HG03103 (cell line): ENCODE results near the gene FAM227B.
"Not testable (repeated sequence)": the region's sequence is repeated elsewhere in the genome, so short reads cannot be mapped to it uniquely, and the experiment has no call there.

Source experiments
- ATAC-seq: cut with Tn5 transposase; IDR thresholded peaks from one replicate; pipeline ENCODE4 v1.9.1; 2021; ENCODE audit warnings: low read depth; ENCODE audit not compliant: unreplicated experiment

The FAM227B gene, protein sequence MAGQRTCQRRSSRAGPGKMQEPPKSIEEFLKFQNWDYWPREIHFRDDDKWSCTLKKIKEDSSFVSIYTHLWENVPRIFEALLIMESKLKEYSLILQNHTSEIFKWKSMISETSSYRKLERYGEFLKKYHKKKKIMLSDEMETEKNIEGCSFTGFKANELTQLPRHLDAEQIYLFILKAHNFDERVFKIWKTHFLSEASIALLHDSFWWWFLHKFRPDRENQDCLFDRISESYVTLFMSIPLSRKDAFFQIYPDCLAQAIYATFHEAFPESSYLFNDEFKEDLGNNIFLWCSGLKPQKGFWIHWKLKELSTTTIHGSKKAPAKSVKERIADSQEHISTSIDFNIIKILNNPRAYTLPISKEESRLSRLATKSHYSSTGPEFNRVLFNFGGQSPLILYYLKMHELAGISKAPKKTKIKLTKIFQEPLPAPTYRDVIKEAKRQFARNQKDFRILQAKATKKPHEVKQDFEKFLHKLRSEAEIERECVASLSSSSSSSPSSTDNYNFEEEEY

DNA sequence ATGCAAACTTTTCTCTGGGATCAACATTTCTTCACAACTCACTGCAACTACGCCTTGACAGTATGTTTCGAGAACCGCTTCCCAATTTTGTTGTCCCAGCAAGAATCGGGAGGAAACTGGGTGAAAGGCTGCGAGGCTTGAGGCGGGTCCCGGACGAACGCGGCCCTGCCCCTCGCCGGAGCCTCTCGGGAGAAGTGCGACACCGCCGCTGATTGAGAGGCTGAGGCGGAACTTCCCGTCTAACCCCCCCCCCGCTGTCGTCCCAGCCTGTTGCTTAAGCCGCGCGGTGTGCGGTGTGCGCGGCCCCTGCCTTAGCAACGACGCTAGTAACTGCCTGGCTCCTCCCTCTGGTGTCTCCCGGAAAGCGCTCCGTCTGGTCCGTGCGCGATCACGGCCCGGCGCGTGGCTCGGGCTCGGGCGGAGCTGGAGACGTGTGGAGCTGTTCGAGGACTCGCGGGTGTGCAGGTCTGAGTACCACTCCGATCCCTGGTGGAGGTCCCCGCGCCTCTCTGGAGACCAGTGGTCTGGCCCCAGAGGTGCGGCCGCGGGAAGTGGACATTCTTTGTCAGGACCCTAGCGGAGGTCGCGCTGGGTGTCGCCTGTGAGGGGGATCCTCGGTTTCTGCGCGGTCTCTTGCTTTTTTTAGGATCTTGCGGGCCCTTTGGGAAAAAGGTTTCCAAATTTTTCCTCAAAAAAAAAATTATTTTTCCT lies at the start of gene FAM227B, which contains the start of gene DTWD1:
TSS of gene FAM227B (minus strand) at position 161 of the 711 bp plus-strand sequence. CDS start 5,647 bp downstream, outside the sequence.
TSS of gene DTWD1 (plus strand) at position 391 of the 711 bp plus-strand sequence. CDS start 4,120 bp downstream, outside the sequence.
- peak; percentile 98 for ATAC-seq

DNA sequence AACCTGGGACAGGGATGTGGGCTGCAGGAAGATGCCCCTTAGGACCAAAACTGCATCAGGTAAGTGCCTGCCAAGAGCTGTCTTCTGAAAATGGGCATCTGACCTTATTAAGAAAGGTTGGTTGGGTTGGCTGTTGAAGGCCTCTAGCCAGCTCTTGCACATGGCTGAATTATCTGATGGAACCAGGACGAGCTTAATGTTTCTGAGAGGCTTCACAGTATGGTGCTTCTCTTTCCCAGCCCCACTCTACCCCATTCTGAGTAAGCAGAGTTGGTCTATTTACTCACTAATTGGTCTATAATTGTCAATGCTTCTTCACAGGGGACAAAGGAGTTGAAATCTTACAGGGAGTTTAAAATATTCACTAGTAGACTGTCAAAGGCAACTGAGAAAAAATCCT lies 48.7 kb upstream of the FAM227B start:
- no peak for ATAC-seq

DNA sequence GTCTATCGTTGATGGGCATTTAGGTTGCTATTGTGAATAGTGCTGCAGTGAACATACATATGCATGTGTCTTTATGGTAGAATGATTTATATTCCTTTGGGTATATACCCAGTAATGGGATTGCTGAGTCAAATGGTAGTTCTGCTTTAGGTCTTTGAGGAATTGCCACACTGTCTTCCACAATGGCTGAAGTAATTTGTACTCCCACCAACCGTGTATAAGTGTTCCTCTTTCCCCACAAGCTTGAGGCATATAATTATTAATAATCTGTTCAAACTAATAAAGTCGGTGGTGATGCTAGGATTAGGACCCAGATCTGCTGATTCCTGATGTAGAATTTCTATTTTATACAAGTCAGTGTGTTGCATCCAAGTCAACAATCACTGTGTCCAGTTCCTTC lies 45.9 kb upstream of the FAM227B start:
- ATAC-seq, result not testable (repeated sequence)

DNA sequence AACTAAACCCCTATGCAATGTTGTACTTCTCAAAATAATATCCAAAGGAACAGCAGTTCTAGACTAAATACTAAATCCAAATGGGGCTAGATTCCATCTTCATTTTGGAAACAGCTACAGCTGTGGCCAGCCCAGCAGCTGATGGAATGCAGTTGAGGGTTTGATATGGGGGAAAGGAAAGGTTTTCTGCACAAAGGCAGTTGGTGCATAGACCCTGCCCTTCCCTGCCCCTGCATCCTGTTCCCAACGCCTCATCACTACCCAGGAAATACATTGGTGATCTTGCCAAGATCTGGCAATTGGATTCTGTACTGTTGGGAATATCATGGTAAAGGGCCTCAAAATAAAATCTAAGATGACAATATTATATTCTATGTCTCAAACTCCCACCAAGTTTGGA lies 44.1 kb upstream of the FAM227B start:
- no peak for ATAC-seq

DNA sequence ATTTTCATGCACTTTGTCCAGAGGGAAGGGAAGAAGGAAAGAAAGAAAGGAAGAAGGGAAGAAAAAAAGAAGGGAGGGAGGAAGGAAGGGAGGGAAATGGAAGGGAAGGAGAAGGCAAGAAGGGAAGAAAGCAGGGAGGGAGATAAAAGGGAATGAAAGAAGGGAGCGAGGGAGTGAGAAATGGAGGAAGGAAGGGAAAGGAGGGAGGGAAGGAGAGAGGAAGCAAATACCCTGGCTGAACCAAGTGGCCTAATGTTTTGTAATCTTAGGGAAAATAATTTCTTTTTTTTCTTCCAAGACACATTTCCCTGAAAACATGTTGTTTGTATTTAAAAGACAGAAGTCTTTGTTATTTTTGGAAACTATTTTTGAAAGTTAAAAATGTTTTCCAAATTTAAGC lies 36.1 kb upstream of the FAM227B start:
- ATAC-seq, result no peak

DNA sequence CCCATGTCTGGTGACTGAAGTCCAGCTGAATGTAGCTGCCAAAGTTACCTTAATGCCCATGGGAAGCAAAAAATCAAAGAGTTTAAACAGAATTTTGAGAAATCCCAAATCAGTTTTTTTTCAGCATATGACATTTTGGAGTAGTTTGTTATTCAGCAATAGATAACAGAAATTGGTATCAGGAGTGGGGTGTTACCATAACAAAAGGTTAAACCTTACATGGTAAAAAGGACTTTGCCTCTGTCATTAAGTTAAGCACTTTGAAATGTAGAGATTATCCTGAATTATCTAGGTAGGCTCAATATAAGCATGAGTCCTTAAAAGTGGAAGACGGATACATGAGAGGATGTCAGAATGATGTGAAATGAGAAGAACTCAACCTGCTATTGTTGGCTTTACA lies 32.3 kb upstream of the FAM227B start:
- no peak for ATAC-seq

DNA sequence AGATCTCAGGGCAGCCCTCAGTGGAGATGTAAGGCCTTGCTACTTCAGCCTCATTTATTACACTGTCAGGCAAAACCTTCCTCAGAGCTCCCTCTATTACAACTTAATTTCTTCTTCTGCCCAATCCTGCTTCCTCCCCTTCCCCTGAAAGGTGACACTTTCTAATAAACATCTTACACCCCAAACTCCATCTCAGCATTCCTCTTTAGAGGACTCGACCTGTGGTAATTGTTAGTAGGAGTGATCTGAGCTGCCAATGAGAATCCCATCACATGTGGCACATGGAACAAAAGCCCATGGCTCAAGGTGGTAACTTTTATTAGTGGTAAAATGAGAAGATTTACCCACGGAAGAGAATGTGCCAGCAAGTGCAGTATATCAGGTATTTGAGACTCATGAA lies 30.1 kb upstream of the FAM227B start:
- ATAC-seq, result no peak

DNA sequence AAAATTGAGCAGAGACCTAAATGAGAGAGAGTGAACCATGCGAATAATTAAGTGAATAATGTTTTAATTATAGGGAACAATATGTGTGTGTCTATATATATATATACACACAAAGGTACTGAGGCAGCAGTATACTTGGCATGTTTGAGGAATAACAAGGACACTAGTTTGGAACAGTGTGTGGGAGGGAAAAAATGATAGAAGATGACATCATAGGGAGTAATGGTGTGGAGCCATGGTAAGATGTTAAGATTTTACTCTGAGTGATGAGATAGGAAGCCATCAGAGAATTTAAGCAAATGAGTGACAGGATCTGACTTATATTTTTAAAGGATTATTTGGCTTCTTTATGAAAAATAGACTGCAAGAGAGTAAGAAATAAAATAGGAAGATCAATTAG lies 29.4 kb upstream of the FAM227B start:
- no peak for ATAC-seq

DNA sequence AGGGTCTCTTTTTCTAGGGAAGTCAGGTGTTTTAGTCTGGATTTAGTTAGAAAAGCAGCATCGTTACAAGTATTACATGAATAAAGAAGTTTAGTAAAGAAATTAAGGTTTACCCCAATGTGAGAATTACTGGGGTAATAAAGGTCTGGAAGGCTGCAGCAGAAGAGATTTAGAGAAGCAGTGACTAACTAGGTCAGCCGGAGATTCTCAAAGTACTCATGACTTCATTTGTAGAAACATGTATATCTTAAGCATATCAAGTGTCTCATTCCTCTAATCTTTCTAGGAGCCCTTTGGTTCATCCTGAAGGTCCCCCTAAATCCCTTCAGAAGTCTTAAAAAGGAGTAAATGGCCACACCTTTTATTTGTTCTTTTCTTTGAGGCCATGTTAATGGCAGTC lies 26.3 kb upstream of the FAM227B start:
- ATAC-seq, result no peak

DNA sequence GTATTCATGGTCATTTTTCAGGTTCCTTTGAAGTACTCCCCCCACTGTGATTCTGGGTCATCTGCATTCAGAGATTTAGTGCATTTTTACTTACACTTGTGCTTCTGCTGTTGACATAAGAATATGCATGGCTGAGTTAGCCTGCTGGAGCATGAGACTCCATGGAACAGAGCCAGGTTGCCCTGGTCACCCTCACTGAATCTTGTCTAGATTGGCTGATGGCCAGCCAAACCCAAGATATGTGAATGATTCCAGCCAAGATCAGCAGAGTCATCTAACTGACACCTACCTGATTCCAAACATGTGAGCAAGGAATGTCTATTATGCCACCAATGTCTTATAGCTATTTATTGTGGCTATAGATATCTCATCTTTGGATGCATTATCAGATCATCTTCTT lies 25.3 kb upstream of the FAM227B start:
- ATAC-seq, result no peak

DNA sequence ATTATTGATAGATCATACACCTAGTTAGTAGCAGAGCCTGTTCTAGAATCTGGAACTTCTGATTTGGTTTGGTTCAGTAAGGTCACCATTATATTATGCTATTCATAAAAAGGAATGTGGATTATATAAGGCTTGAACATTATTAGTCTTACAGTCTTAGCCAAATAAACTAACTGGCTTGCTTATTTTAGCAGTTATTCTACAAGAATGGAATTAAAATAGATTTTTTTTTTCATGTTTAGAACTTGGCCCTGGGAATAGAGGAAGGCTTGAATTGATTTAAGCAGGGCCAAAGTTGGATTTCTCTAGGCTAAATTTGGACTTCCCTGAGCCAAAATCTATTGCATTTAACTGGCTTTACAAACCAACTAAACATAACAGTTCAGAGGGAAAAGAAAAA lies 24.7 kb upstream of the FAM227B start:
- ATAC-seq, result no peak

DNA sequence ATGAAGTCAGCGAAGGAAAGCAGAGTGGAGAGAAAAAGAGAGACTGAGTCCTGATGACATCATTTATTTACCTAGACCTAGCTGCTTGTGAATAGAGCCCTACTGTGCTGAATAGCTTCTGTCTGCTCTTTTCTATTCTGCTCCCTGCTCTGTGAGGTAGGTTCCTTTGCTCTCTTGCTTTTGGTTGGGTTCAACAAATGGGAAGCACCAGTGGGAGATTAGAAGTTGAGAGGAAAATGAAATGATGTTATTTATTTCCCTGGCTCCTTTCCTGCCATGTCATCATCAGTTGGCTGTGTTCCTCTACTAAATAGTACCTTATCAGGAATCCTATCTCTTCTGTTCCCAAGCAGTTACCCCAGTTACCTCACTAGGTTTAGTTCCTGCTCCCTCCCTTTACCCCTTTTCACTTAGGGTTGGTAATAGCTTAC lies 23.8 kb upstream of the FAM227B start:
- no peak for ATAC-seq

DNA sequence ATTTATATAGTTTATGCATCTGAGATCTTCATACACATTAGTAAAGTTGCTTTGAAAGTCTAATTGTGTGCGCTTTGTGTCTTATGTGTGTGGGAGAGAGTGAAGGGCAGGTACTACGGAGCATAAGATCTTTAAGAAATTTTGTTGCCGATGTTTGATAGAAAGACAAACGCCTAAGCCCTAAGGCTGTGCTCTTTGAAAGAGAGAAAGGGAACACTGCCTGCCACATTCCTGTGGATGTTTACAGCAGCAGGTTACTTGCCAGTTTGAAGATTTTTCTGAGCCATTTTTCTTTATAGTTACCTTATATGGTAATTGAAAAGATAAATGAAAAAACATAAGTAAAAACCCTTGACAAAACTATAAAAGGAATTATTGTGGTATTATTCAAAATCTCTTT lies 17.2 kb upstream of the FAM227B start:
- no peak for ATAC-seq

DNA sequence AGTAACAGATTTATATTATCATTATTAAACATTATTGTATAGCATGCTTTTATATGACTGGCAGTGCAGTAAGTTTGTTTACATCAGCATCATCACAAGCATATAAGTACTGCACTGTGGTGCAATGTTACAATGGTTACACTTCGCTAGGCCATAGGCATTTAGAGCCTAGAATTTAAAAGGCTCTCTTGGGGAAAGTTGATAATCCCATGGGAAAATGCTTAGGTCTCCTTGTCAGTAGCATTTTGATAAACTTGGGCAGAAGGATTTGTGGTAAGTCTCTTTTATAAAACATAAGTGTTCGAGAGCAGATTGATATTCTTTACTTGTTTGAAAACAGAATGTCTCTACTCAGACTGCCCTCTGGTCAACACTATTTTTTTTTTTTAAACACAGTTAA lies 7.8 kb upstream of the FAM227B start:
- ATAC-seq, result no peak

DNA sequence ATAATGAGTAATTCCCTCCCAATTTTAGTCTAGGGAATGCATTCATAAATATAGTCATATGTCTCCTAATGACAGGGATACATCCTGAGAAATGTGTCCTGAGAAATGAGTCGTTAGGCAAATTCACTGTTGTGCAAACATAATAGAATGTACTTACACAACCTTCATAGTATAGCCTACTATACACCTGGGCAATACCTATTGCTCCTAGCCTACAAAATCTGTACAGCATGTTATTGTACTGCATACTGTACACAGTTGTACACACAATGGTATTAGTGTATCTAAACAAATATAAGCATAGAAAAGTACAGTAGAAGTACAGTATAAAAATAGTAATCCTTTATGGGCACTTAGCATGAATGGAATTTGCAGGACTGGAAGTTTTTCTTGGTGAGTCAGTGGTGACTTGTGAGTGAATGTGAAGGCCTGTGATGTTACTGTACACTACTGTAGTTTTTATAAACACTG lies 6.8 kb upstream of the FAM227B start:
- no peak for ATAC-seq

DNA sequence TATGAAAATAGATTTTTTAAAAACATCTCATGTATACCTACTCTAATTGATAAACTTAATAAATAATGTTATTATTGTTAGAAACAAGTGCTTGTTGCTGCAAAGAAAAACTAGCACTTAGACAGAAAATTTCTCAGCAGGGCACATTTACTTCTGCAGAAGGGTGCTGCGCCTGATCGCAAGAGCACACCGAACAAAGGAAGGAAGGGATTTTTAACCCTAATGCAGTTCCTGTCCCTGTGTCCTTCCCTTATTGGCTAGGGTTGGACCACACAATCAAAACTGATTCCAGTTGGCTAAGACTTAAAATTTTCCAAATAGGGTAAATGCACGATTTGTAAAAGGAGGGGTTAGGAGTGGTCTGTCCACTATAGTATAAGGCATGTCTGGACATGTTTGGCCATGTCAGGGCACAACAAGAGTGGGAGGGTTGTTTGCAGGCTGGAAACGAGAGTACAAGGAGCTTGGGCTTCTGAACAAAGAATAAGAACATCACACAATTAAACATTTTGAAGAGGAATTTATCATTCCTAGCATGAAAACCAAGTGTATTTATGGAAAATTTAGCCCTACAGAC lies 4.9 kb upstream of the FAM227B start:
- no peak for ATAC-seq

DNA sequence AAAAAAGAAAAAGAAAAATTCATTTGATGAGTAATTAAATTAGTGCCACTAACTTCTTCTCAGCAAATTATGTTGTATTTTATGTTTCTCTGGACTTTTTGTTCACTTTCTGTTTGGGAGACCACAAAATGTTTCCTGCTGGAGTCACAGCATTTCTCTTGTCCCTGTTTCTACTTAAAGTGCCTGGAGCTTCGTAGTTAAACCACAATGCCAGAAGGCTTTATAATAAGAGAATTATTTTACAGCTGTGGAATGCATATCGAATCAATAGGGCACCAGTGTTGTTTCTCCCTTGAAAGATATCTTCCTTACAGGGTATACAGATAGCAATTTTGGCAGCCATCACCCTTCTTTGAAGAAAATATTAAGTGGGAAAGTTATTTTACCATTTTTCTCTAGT lies 3.4 kb upstream of the FAM227B start:
- ATAC-seq, result no peak

DNA sequence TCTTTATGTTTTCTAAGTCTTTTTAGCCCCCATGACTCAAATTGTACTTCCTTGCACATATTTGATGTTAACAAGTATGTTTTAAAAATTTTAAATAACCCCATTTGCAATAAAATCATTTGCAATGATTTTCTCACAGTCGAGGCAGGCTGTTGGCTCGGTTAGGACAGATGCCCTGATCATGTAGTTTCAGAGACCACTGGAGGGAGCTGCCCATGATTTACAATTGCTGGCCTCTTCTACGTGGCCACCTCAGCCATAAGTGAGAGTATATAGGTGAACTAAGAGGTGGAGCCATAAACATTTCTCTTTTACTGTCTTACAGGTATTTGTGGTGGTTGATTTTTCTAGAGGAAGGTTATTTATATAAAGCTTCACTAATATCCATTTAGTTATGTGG lies 1.9 kb upstream of the FAM227B start:
- no peak for ATAC-seq

DNA sequence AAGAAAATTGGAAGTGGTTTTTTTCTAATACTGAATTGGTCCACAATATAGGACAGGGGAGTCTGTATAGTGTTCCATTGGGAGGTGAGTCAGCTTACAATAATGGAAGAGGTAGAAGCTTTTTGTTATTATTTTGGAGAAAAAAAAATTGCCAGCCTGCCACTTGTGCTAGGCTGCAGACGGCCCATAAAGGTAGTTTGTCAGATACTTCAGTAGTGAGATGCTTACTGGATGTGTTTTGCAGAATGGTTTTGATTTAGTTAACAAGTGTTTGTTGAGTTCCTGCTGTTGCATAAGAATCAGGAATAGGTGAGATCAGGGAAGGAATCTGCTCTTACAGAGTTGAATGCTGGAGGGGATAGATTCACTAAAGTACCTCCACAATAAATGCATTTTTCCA lies 1.3 kb upstream of the FAM227B start:
- ATAC-seq, result no peak

DNA sequence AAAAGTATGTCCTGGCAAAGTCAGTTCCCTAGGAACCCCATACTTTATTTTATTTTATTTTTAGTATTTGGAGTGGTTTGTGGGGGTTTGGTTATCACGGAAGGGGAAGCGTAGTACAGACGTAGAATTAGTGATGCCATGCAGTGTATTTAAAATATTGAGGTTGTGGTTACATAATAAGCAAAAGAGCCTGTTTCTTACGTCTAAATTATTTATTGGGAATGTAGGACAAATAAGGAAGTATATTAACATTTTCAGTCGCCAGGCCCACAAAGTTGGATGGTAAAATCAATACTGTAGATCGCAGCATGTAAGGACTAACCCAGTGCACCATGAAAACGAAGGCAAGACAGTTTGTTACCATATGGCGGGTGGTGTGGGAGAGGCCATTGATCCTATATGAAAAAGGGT lies 788 bp upstream of the FAM227B start:
- ATAC-seq, result no peak

DNA sequence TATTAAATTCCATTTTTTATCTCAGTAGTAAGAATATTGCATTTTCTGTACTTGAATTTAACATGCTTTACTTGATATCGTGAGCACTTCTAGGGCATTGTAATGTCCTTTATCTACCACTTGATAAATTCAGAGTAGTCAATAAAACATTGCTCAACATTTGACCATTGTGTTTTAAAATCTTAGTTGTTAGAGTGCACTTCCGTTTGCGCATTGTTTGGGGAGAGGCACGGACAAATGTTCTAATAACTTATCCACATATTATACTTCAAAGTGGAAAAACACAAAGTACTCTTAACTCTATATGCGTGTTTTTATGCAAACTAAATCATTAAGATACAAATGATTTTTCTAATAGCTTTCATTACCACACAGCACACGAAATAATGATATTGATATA lies 419 bp downstream of the FAM227B start:
- no peak for ATAC-seq
